Lung (tissue), 16 donors: ENCODE results near the gene OR6K3. TPM values are rescaled to one million over a fixed set of nuclear protein-coding genes. Genes with fewer than 3 reads are reported as not detected.

Experiments used
- ATAC-seq: fragments of 200-7000 bp; cut with Tn5 transposase; one replicate; pipeline ENCODE4 v1.9.1; 2020; ENCODE audit warnings: moderate number of reproducible peaks; ENCODE audit not compliant: insufficient read depth, low FRiP score
- DNase-seq, 3 donors: peaks; one replicate each; pipeline ENCODE4 v3.0.0-alpha.2; 2013 to 2017
- H3K27ac ChIP-seq, 2 donors: one replicate each; pipeline ENCODE4 v1.5.1; 2013; ENCODE audit warnings: mild to moderate bottlenecking in 2 of 2, moderate library complexity in 2 of 2, control low read depth in 1 of 2, inconsistent platforms in 1 of 2, low read depth in 1 of 2, low read length in 1 of 2
- H3K27me3 ChIP-seq, 3 donors: one replicate each; pipeline ENCODE4 v1.5.1; 2013; ENCODE audit warnings: low read length in 2 of 3; ENCODE audit not compliant: control insufficient read depth in 3 of 3, insufficient read depth in 3 of 3
- H3K36me3 ChIP-seq, 4 donors: one replicate each; pipeline ENCODE4 v1.5.1; 2013; ENCODE audit warnings: low read length in 4 of 4, mild to moderate bottlenecking in 1 of 4, moderate library complexity in 1 of 4; ENCODE audit not compliant: control insufficient read depth in 4 of 4, insufficient read depth in 4 of 4
- H3K4me1 ChIP-seq, 5 donors: one replicate each; pipeline ENCODE4 v1.5.1; 2013; ENCODE audit warnings: low read length in 5 of 5, mild to moderate bottlenecking in 2 of 5, moderate library complexity in 1 of 5; ENCODE audit not compliant: control insufficient read depth in 5 of 5, insufficient read depth in 5 of 5
- H3K4me3 ChIP-seq: one replicate; pipeline ENCODE4 v1.5.1; 2013; ENCODE audit warnings: mild to moderate bottlenecking, control low read depth, moderate library complexity
- H3K9ac ChIP-seq, 2 donors: one replicate each; pipeline ENCODE4 v1.5.1; 2013; ENCODE audit warnings: low read length in 2 of 2, control low read depth in 1 of 2; ENCODE audit not compliant: insufficient read depth in 1 of 2
- H3K9me3 ChIP-seq, 4 donors: one replicate each; pipeline ENCODE4 v1.5.1; 2013; ENCODE audit warnings: low read length in 3 of 4, mild to moderate bottlenecking in 1 of 4, moderate library complexity in 1 of 4; ENCODE audit not compliant: control insufficient read depth in 4 of 4, insufficient read depth in 3 of 4
- WGBS, 2 donors: extraction: QIAGEN DNeasy Blood & Tissue Kit; methylation state at CpG; one replicate each; pipeline ENCODE4 v1.1.7; 2013; 5-methylcytosine and 5-hydroxymethylcytosine counted together
- long read RNA-seq, 5 donors: transcript quantifications; one replicate each; lab custom pipeline, GENCODE V29; 2026
- polyA plus RNA-seq, 2 donors: library from polyadenylated mRNA; stranded (reverse); fragments of 200-250 nt; gene quantifications; one replicate each; pipeline ENCODE4 v1.2.1, GENCODE V29; 2013
- total RNA-seq, 2 donors: library from RNA; depleted of rRNA in 1 of 2; stranded (reverse); fragments of >200 nt in 1 of 2; gene quantifications; one replicate each; pipeline ENCODE4 v1.2.1, GENCODE V29; 2014 to 2021
- TF ChIP-seq, protein P1 (sequence below): IDR thresholded peaks from 2 replicates; pipeline ENCODE4 v1.5.1; 2012; ENCODE audit warnings: mild to moderate bottlenecking; ENCODE audit errors: control extremely low read depth, extremely low read depth
- donor health status: control.
- donor health status: control.
- donor health status: Bipolar disorder and iron deficiency.
- donor health status: healthy.
- donor health status: DM: yes; HTN: yes; CAD: no.

The OR6K3 gene, protein sequence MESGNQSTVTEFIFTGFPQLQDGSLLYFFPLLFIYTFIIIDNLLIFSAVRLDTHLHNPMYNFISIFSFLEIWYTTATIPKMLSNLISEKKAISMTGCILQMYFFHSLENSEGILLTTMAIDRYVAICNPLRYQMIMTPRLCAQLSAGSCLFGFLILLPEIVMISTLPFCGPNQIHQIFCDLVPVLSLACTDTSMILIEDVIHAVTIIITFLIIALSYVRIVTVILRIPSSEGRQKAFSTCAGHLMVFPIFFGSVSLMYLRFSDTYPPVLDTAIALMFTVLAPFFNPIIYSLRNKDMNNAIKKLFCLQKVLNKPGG
- total RNA-seq = under 1 TPM in 1 of 2 donors, not detected in 1; 0.09 TPM
- under 1 TPM; 0.06 to 0.12 TPM for polyA plus RNA-seq
- long read RNA-seq, donor 1 = 0 reads
- long read RNA-seq, donor 2 = 0 reads
- long read RNA-seq, donor 3 = 0 reads
- long read RNA-seq, donor 4 = 0 reads
- long read RNA-seq, donor 5 = 0 reads

DNA sequence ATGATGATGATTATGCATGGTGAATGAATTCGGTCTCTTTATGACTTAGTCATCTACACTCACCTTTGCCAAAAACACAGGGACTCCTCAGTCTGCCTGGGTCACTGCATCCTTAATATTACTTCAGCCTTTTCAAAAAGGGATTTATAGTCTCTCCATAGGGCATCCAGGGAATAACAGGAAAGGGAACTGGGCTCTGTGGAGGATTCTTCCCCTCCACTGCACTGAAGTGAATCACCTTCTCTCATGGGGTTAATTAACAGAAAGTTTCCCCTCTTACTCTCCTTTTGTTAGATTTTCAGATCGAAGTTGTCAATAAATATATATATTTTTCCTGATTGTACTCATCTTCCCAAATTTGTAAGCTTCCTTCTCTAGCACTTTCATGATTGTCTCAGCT is at the start of gene OR6K3:
Gene OR6K3, minus strand, starts transcription at position 101 of the 400 bp plus-strand sequence. CDS start 2,605 bp downstream, outside the sequence.
- no peak within 1 kb of the TSS for H3K9ac ChIP-seq
- H3K9me3 ChIP-seq = no peaks in the 10 kb centered on the region
- TF ChIP-seq, protein P1, sequence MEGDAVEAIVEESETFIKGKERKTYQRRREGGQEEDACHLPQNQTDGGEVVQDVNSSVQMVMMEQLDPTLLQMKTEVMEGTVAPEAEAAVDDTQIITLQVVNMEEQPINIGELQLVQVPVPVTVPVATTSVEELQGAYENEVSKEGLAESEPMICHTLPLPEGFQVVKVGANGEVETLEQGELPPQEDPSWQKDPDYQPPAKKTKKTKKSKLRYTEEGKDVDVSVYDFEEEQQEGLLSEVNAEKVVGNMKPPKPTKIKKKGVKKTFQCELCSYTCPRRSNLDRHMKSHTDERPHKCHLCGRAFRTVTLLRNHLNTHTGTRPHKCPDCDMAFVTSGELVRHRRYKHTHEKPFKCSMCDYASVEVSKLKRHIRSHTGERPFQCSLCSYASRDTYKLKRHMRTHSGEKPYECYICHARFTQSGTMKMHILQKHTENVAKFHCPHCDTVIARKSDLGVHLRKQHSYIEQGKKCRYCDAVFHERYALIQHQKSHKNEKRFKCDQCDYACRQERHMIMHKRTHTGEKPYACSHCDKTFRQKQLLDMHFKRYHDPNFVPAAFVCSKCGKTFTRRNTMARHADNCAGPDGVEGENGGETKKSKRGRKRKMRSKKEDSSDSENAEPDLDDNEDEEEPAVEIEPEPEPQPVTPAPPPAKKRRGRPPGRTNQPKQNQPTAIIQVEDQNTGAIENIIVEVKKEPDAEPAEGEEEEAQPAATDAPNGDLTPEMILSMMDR = no peak
- no peaks in the 10 kb centered on the region for H3K27me3 ChIP-seq
- WGBS, 2 donors = 77 to 85% methylated on average over 2 of the region's 2 CpGs
- no peak within 1 kb of the TSS for H3K4me3 ChIP-seq
- no peak for ATAC-seq
- no peak for DNase-seq
- H3K36me3 ChIP-seq = no peaks in the 10 kb centered on the region
- no peaks in the 10 kb centered on the region for H3K4me1 ChIP-seq
- no peak within 1 kb of the TSS for H3K27ac ChIP-seq

DNA sequence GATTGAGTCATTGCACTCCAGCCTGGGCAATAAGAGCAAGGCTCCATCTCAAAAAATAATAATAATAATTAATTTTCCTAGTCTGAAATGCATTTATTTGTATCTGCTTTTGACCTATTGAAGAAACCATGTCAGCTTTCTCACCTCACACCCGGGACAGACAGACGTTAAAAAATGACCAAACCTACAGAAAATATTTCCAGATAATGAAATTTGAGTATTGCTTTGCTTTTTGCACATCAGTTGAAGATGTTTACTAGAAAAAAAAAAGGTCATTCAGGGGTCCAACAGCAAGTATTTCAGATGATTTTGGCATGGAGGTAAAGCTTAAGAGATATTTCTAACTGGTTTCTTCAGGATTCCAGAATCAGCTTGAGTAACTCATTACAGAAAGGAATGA is 33.9 kb upstream of the OR6K3 start, which contains the start of gene OR6K6:
Gene OR6K6, plus strand, starts transcription at position 301 of the 400 bp plus-strand sequence. CDS start 168 bp downstream, outside the sequence.
- no peak within 1 kb of the TSS for H3K27ac ChIP-seq
- no peak within 1 kb of the TSS for H3K4me3 ChIP-seq
- H3K27me3 ChIP-seq = no peaks in the 10 kb centered on the region
- H3K36me3 ChIP-seq = no peaks in the 10 kb centered on the region
- no peaks in the 10 kb centered on the region for H3K4me1 ChIP-seq
- DNase-seq (no peak), ATAC-seq (no peak)
- H3K9ac ChIP-seq = no peak within 1 kb of the TSS
- TF ChIP-seq, protein P1 = no peak
- WGBS, 2 donors = 76 to 84% methylated on average over 2 of the region's 2 CpGs
- no peaks in the 10 kb centered on the region for H3K9me3 ChIP-seq

DNA sequence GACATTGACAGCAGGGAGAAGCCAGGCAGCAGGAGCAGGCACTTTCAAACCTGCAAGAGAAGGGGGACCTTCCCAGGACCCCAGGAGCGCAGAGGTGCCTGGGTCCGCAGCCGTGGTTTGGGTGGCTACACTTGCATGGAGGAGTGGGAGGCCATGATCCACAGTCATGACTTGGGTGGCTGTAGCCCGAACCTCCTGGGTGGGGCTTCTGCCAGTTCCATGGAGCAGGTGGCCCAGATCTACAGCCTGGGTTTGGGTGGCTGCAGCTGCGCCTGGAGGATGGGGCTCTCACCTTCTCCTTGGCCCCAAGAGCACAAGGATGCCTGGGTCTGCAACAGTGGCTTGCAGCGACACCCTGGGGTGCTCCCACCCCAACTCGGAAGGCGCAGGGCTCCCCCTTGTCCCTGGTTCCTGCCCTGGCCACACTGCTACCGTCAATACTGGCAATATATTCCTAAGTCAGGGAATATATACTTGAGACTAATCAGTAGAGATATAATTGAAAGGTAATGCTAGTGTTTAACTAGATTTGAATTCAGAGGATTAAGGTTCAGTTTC is 31.7 kb upstream of the OR6K3 start:
- H3K4me1 ChIP-seq = no peaks in the 10 kb centered on the region
- ATAC-seq = no peak
- TF ChIP-seq, protein P1 = no peak
- H3K27ac ChIP-seq = no peak overlapping the region
- H3K27me3 ChIP-seq = no peaks in the 10 kb centered on the region
- 93% methylated on average over 9 of the region's 9 CpGs for WGBS, 2 donors
- H3K4me3 ChIP-seq = no peak overlapping the region
- no peaks in the 10 kb centered on the region for H3K9me3 ChIP-seq
- no peak overlapping the region for H3K9ac ChIP-seq
- no peak for DNase-seq
- no peaks in the 10 kb centered on the region for H3K36me3 ChIP-seq
